Erythroblast (primary cell): ENCODE data around the gene NID2.

Experiments used
- DNase-seq, 2 experiments: peaks; one replicate each; lab custom pipeline; 2025; lab: John Stamatoyannopoulos, UW
- GATA1 ChIP-seq: IDR thresholded peaks from 2 replicates; pipeline ENCODE4 v1.6.1; 2011; ENCODE audit warnings: low read depth, mild to moderate bottlenecking, control low read depth, low read length, moderate library complexity
- POLR2A ChIP-seq: IDR thresholded peaks from 2 replicates; pipeline ENCODE4 v1.6.1; 2011; ENCODE audit warnings: mild to moderate bottlenecking, low read length

NID2 gene

DNA sequence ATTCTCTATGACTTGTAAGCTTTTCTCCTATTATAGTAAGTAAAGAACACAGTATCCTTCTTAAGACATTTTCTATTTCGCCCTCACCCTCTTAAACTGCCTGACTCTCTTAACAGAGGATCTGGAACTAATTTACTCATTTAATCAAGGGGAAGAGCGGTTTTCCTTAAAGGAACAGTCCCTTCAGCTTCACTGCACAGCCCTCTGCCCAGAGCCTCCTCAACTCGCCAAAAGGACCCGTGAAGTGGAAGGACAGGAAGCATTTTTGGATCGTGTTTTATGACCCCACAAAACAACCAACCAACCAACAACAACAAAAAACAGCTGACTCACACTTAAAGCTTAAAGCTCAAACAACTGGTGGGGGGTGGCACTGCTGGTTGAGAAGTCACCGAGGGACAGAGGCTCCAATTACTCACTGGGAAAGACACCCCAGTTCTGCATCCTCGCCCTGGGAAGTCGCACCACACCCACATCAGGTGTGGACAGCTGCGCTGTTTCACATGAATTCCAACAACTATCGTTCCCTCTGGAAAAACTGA, 35.7 kb downstream of the NID2 start:
- TF ChIP-seq GATA1 (no peak), POLR2A (no peak)
- no peak for DNase-seq

DNA sequence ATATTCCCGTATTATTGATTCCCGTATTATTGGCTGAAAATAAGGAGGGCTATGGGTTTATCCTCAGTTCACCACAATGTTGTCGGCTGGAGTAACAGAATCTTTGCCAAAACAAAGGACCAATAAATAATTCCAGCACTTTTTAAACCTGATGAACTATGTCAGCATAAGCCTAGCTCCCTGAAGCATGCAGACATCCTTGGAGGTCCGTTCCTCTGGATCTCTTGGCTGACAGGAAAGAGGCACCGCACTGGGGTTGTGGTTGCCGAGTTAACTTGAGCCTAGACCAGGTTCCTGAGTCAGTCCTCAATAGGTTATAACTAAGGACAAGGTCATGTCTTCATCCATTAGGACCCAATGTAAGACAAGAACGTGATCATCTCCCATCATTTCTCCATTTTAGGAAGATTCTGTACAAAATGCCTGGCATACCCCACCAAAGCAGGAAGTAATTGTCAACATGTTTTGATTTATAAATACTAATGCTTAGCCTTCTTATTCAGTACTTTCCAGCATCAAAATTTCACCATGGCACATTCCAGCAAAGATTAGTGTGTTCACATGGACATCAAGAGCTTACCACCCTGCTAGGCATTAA, 36.6 kb downstream of the NID2 start:
- DNase-seq: no peak
- TF ChIP-seq GATA1 (no peak), POLR2A (no peak)

DNA sequence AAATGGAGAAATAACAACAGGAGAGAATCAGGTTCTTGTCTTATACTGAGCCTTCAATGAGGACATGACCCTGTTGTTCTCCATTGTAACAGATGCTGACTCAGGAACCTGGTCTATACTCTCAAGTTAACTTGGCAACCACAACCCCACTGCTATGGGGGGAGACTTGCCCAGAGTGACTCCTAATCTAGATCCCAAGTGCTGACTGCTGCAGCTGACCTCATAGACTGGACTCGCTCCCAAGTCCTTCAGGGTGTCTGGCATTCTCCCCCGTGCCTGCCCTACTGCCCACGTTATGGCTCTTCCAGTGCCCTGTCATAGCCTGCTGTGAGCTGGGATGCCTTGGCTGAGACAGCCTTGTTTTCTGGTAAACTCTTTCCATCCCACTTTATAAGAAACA, 37.1 kb downstream of the NID2 start:
- TF ChIP-seq POLR2A (no peak), GATA1 (no peak)
- DNase-seq: no peak

DNA sequence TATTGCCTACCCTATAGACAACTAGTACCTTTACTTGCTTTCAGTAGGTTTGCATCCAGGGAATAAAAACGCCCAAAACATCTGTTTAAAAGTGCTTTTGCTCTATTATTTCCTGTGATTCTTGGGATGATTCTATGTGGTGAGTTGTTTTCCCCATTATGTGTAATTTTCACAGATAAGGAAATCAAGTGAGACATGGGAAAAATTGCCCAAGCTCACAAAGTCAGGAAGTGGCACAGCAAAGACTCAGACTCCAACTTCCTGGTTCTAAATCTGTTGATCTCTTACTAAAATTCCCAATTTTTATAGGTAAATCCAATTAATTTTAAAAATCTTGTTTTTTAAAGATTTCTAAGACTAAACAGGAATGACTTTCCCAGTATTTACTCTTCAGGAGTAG, 39.0 kb downstream of the NID2 start:
- no peak for TF ChIP-seq GATA1
- TF ChIP-seq POLR2A: no peak
- no peak for DNase-seq

DNA sequence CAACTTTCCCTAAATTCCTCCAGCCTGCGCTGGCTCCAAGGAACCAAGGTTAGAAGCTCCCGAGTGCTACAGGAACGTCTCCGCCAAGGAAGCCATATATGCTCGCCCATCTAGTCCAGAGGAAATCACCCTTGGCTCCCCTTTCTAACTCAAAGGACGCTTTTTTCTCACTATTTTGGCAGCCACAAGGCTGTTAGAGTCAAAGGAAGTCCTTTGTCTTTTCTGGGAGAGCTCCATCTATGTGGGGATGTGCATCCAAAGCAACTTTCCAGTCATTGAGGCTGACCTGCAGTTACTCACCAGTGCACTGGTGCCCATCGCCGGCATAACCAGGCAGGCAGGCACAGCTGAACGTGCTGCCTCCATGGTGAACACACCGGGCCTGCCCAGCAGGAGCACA, 42.0 kb downstream of the NID2 start:
- DNase-seq: no peak
- TF ChIP-seq POLR2A: no peak
- no peak for TF ChIP-seq GATA1

DNA sequence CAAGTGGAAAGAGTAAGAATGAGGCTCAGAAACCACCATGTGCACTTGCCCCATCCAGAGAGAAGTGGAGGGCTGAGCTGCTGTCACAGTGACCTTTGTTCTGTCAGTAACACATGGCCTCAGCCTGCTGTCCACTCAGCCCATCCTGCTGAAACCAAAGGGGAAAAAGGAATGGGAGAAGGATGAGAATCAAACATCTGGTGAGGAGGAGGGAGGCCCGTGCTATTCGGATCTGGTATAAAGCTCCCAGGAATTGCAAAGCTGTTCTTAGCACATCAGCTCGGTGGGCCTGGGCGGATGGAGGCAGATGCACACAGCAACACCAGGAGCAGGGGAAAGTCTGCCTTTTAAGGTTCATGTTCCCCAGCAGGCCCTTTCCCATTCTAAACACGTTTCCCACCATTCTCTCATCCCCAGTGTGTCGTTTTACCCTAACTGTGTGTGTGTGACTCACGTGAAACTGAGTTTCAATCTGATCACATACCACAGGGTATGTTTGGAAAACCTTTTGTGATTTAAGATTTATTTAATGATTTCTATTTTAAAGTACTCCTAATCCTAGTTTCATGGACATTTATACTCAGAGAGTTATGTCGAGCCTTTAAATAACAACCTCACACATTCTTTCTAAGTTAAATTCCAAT, 42.7 kb downstream of the NID2 start:
- TF ChIP-seq POLR2A (no peak), GATA1 (no peak)
- no peak for DNase-seq

DNA sequence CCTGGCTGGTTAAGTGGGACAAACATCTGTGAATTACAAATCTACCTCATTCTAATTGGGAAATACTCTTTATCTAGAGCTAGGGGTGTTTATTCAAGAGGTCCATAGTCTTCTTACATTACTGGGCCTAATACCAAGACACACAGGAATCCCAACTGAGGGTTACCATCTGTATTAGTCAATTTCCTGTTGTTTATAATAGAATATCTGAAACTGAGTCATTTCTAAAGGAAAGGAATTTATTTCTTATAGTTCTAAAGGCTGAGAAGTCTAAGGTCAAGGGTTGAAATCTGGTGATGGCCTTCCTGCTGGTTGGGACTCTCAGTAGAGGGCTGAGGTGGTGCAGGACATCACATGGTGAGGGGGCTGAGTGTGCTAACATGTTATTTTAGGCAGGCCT, 43.5 kb downstream of the NID2 start:
- no peak for TF ChIP-seq POLR2A
- no peak for DNase-seq

DNA sequence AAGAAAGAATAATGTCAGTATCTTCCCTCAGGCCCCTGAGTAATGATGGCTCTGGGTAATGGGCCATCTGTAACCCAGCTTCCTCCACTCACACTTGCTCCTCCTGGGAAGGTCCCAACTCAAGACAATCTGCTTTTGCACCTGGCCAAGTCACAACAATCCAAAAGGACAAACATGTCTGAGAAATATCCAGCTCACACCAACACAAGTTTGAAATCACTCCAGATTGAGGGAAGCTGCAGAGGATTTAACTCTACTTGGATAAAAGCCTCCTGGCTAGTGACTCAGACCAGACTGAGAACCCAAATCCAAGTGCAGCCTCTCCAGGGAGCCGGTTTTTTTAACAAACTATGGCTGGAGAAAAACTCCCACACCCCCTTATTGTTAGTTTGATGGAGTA, 45.3 kb downstream of the NID2 start:
- DNase-seq: no peak
- no peak for TF ChIP-seq POLR2A

DNA sequence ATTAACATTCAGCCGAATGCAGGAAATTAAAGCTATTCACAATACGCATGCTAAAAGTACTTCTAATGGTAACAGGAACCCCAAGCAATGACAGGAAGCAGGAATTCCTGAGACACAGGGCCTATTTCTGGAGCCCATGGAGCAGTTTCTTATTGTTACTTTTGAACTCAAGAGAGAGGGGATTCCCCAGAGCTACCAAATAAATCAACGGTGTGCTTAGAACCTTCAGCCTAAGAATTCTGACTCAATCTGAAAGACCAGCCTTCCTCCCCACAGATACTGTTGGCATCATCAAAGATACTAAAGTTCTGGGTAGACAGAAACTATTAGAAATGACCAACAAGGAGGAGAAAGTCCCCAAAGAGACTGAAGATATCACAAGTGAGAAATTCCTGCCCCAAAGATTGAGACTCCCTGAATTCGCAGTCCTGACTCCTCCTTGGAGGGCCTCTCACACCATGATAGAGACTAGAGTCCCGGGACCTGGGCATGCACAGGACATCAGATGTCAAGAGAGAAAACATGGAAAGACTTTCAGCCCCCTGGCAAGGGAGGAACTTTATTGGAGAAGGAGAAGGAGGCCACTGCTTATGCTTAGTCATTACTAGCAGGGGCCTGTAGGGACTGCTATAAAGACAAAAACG, 46.8 kb downstream of the NID2 start:
- TF ChIP-seq GATA1 (no peak), POLR2A (no peak)
- no peak for DNase-seq

DNA sequence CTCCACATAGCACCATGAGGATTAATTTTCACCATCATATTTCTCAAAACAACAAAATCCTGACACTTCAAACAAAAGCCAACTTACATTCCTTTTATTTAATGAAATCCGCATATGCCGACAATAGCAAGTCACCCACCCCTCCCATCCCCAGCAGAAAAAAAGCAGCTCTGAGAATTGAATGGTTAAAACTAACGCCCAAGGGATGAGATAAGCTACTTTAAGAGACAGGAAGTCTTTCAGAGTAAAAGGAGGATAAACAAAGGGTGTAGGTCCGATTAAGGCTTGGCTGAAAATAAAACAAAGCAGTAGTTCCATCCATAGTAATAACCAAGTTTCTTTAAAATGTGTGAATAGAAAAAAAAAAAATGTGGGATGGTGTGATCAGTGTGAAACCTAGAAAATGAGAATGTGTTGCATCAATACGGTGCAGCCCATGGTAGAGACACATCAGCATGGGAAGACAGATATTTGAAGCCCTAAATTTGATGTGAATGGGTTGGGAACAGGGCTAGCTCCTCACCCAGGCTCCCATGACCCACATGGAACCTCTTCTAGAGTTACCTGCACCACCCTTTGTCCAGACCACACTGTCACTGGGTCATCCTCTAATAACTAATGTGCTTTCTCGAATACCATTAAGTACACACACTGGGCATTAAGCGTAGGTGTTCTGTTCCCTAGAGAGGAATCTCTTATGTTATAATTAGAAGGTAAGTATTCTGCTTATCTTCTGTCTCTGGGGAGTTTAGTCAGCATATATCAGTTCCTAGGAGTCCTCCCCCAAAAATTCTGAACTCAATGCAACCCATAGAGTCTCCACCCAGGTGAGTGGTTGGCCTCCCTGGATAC, 47.8 kb downstream of the NID2 start:
- DNase-seq: peak; percentile 54 to 66
- no peak for TF ChIP-seq POLR2A
- TF ChIP-seq GATA1: no peak

DNA sequence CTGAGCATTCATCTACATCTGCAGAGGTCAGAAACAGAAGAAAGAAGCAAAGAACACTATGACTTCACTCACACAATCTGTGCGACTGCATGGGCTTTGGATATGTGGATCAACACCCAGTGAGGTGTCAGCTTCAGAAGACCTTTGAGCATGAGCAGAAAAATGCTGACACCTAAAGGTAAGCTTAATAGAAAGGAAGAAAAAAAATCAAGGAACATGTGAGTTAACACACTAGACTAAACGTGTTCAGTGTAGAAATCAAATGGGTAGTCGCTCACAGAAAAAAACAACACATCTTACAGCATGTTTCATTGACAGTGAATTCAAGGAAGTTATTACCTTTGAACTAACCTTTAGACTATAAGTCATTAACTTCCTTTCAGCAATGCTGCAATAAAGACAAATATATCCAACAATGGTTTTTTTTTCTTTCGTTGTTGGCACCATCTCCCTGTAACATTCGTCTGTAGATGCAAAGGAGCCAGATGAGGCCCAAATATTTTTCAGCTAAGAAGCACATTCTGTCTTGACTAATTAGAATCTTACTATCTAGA, 48.6 kb downstream of the NID2 start:
- DNase-seq: no peak
- TF ChIP-seq GATA1 (no peak), POLR2A (no peak)

DNA sequence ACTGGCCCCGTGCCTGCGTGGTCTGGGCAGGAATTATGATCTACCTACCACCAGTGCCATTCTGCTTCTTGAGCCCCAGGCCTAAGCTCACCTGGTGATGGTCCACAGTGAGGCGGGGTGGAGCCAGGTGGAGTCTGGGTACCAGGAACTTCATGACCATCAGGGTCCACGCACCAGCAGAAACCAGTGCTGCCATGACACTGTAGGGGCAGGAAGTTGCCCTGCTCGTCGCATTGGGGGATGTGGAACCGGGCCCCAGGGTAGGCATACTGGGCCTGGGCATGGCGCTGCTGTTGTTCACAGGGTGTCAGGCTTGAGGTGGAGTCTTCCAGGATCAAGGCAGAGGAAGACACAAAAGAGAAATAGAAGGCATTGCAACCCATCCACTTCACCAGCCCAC, 49.9 kb downstream of the NID2 start:
- DNase-seq: no peak

DNA sequence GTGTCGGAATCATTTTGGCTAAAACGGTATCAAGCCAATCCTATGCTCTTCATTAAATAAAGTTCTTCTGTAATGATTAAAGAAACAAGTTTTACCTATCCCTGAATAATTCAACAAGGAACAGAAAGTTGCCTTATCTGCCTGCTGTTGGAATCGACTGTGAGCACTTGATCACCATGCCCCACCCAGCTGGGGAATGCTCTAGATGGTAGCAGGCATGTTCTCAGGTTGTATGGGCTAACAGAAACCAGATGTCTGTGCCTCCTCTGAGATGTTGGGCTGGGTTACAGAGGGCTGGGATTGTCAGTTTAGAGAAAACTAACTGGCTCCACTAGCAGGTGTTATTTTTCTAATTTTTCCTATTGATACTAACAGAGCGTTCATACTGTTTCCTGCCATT, 50.6 kb downstream of the NID2 start:
- no peak for TF ChIP-seq GATA1
- no peak for TF ChIP-seq POLR2A
- DNase-seq: peak; percentile 8 to 32

More for the DNA sequence above, 49.9 kb downstream of the NID2 start:
- no peak for TF ChIP-seq POLR2A
